Stimulated activated CD4-positive, alpha-beta T cell treated with anti-CD3 and anti-CD28 coated beads, TNF-alpha, amount 100 ng/mL, for 24 hours (primary cell): ENCODE measurements around the gene RASL10B.

ENCODE experiments used
- DNase-seq, 3 experiments: peaks; one replicate each; pipeline ENCODE4 v3.0.0-alpha.2; 2020; ENCODE audit warnings: low read depth in 3 of 3

RASL10B gene

DNA sequence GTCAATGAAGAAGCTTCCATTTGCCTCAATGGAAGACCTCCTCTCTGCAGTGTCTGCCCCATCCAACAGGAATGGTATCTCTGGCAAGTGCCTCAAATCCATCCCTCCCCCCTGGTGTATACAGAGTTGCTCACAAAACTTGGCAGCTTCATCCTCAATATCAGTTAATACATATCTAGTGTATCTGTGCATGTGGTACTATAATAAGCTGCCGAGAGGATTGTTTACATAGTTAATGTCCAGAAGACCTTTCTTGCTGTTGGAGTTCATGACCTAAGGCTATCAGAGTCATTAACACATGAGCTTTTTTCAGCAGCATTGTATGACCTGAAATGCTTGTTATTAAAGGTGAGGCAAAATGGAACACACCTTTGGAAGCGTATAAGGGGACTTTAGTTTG is 14.0 kb upstream of the RASL10B start:
- DNase-seq, result no peak

DNA sequence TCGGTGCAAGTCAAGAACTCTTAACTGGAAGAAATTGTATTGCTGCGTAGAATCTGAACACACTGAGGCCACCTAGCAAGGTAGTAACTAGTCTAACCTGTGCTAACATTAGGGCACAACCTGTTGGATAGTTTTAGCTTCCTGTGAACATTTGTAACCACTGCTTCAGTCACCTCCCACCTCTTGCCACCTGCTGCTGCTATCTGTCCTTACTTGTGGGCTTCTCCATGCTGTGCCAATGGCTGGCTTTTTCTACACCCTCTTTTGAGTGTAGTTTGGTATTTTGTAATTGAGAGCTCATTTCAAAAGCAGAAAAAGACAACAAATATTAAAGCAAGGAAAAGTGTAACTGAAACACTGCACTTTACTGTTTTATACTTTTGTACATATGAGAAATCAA is 7.7 kb upstream of the RASL10B start:
- DNase-seq, result no peak

DNA sequence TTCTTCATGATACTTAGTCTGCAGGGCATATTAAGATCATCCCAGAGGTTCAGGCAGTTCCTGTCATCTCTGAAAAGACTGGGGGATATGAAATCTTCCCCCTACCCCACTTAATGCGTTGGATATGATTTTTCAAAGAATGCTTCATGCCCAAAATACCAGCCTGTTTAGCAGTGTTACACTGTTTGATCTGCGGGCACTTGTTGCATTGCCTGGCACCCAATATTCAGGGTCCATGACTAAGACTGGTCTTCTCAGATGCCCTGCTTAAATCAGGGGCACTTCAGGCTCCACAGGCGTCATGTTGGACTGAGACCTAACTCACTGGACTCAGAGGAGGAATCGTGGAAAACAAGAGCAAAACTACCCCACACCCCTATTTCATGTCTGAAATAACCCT is 6.4 kb upstream of the RASL10B start:
- DNase-seq, result no peak

- DNase-seq, result no peak
These were observed 5.7 kb upstream of the RASL10B start for GRCh38 chr17:35725802-35726126.

DNA sequence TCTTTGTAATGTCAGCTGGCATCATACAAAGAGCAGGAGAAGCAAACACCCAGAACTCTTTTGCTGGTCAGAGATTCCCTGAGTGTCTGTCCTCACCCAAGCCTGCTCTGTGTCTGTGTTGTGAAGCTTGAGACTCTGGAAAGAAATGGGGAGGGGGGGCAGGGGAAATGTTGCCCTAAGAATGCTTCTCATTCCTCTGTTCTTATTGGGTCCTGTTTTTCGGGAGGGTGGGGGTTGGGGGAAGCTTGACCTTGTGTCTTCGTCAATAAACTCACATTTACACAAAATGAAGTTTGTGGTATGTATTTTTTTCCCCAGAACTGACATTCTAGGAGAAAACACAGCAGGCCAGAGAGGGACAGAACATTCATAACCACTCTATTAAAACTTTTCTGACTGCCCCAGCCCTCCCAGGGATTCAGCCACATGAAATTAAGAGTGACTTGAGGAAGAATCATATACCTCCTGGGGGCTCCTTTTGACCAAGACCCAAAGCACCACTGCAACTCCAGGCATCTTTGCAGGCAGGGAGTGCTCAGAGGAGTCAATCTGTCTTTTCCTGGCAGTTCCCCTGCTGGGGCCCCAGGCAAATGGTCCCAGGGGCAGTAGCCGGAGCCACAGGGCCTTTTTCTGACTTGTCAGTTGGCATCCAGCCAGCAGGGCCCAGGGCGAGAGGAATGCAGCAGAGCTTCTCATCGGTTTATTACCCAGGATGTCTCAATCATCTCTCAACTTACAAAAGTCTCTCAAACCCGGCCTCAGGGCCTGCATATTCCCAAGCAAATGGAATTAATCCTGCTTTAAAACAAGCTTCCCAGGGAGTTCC is 5.1 kb upstream of the RASL10B start:
- DNase-seq, result no peak

- DNase-seq, result no peak
These were observed 4.4 kb upstream of the RASL10B start for GRCh38 chr17:35726953-35727460.

GRCh38 chr17:35727635-35728034 is 3.8 kb upstream of the RASL10B start:
- no peak for DNase-seq

DNA sequence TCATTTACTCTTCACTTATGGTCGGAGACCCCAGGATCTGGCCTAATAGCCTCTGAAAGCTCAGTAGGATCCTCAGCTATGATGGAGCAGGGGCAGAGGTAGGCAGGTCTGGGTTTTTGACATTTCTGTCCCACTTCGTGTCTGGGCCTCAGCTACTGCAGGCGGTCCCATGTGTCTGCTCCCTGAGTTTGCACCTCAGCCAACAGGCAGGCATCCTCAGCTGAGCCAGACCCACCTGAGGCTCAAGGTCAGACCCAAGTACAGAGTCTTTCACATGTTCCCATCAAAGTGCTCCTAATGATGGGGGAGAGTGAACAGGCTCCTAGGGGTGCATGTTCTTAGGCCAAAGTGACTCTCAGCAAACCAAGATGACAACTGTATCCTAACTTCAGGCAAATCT is 2.9 kb upstream of the RASL10B start:
- DNase-seq, result no peak

GRCh38 chr17:35729405-35729833 is 2.0 kb upstream of the RASL10B start:
- DNase-seq, result no peak

- no peak for DNase-seq
These were observed 936 bp upstream of the RASL10B start for GRCh38 chr17:35730400-35731005.

- DNase-seq, result no peak
These were observed 722 bp downstream of the RASL10B start for GRCh38 chr17:35731917-35732805.

- DNase-seq, result no peak
These were observed 1.3 kb downstream of the RASL10B start for GRCh38 chr17:35732806-35733136.

DNA sequence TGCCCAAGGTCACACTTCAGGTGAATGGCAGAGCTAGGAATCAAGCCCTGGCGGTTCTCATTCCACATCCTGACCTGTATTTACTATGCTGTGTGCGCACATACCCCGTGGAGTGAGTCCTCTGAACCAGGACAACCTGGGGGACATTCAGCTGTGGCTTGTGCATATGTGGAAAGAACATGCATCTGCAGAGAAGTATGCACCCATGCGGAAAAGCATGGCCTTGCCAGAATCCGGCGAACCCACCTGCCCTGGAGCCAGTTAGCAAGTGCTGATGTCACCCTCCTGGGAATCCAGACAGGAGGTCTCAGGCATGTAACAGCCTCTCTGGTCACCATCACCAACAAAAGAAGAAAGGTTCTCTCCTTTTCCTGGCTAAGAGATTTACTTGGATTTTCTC is 1.9 kb downstream of the RASL10B start:
- no peak for DNase-seq

GRCh38 chr17:35734396-35734795 is 3.0 kb downstream of the RASL10B start:
- DNase-seq, result no peak

GRCh38 chr17:35735036-35735805 is 3.8 kb downstream of the RASL10B start:
- no peak for DNase-seq

DNA sequence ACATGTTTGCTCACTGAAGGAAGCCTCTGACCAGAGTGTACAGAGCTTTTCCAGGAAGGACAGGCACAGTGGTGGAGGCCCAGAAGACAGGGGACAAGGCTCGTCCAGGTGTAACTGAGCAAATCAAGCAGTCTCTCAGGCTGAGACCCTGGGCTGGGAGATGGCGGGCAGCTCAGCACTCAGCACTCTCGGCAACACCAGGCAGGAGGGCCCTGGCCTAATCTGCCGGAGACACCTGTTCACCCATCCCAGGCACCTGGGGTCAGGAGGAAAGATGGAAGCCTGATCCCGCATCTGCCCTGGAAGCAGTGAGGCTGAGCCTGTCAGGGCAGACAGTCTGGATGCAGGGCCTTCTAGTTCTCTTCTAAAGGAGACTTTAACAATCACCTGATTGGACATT is 4.8 kb downstream of the RASL10B start:
- no peak for DNase-seq

DNA sequence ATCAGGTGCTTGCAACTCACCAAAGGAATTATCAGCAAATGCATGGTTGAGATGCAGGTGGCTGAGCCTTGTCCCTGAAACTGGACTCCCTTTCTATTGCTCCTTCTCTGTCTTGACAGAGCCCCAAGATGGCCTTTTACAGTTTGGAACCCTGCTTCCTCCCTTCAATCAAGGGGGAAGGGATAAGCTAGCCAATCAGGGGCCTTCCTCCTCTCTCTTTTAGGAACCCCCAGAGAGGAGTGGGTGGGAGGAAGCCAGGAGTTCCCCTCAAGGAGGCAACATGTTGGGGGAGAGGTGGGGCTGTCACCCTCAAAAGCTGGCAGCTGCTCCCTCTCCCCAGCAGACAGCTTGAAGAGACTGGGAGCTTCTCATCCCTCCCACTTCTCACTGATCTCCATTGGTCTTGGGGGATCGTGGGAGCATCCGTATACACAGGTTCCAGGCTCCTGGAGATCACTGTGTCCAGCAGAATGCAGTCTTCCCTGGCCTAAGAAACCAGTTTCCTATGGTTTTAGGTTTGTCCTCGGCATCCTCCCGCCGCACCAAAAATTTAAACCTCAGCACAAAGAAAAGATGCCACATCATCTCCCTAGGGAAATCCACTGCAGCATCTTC is 7.2 kb downstream of the RASL10B start:
- no peak for DNase-seq

DNA sequence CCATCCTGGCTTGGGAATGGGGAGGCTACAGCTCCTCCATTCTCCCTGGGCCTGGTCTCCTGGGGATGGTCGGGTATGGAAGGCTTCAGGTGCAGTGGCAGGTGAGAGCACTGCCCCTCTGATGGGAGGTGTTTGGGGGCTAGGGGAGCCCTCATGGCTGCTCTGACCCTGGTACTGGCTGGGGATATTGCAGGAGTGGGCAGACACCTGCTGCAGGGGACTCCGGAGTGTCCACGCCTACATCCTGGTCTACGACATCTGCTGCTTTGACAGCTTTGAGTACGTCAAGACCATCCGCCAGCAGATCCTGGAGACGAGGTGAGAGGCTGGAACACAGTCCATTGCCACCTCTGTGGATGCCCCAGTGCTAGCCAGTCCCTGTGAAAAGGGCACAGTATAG is 8.8 kb downstream of the RASL10B start:
- DNase-seq, result no peak

GRCh38 chr17:35740997-35741931 is 9.8 kb downstream of the RASL10B start:
- DNase-seq, result peak in 1 of 3 experiments; percentile 33

DNA sequence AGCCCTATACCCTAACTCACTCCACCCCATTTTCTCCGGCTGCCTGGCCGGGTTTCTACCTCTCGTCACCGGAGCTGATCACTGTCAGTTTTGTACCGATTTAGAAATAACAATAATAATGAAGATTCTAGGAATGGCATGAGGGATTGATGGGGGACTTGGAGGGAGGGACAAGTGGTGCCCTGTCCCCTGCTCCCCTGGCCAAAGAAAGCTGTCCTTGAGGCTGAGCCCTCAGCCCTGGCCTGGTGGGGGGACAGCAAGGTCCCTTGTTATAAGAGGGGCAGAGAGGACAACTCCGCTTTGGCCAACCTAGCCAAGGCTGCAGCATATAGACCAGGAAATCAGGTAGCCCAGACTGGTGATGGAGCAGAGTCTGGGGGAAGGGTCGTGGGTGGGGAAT is 11.1 kb downstream of the RASL10B start:
- DNase-seq, result no peak
